ENCODE results near the gene B4GALNT3.

Gene B4GALNT3

GRCh38 chr12:539540-540310 lies 80.0 kb downstream of the B4GALNT3 start:
- Histone ChIP-seq H3K9me3 (ENCODE audit: control insufficient read depth, insufficient read depth, low read length) (no peaks in the 10 kb centered on the region), H3K4me3 (ENCODE audit: low read depth, low read length) (no peak overlapping the region), H3K27ac (ENCODE audit: low read depth, low read length) (no peak overlapping the region), H3K9ac (ENCODE audit: low read depth, low read length) (no peak overlapping the region), H3K4me1 (ENCODE audit: control insufficient read depth, insufficient read depth, low read length) (peaks cover 8% of the 10 kb centered on the region; the same call in 1 of the 2 replicates), H3K36me3 (ENCODE audit: control insufficient read depth, insufficient read depth, low read length) (no peaks in the 10 kb centered on the region), H3K27me3 (ENCODE audit: control insufficient read depth, insufficient read depth, low read length) (no peaks in the 10 kb centered on the region)

- H3K4me3 ChIP-seq (ENCODE audit: low read depth, low read length) = no peak overlapping the region
- H3K9me3 ChIP-seq (ENCODE audit: control insufficient read depth, insufficient read depth, low read length) = no peaks in the 10 kb centered on the region
- H3K27ac ChIP-seq (ENCODE audit: low read depth, low read length) = no peak overlapping the region
- H3K4me1 ChIP-seq (ENCODE audit: control insufficient read depth, insufficient read depth, low read length) = peaks cover 8% of the 10 kb centered on the region; the same call in 1 of the 2 replicates
- H3K27me3 ChIP-seq (ENCODE audit: control insufficient read depth, insufficient read depth, low read length) = no peaks in the 10 kb centered on the region; the same call in 1 of the 2 replicates
- no peak overlapping the region for H3K9ac ChIP-seq (ENCODE audit: low read depth, low read length)
- no peaks in the 10 kb centered on the region for H3K36me3 ChIP-seq (ENCODE audit: control insufficient read depth, insufficient read depth, low read length)
These were observed 82.1 kb downstream of the B4GALNT3 start for GRCh38 chr12:541676-542324.

GRCh38 chr12:542395-543113 lies 82.8 kb downstream of the B4GALNT3 start:
- H3K27me3 ChIP-seq (ENCODE audit: control insufficient read depth, insufficient read depth, low read length) = no peaks in the 10 kb centered on the region; the same call in 1 of the 2 replicates
- no peak overlapping the region for H3K4me3 ChIP-seq (ENCODE audit: low read depth, low read length)
- H3K9me3 ChIP-seq (ENCODE audit: control insufficient read depth, insufficient read depth, low read length) = no peaks in the 10 kb centered on the region
- peaks cover 8% of the 10 kb centered on the region; the same call in 1 of the 2 replicates for H3K4me1 ChIP-seq (ENCODE audit: control insufficient read depth, insufficient read depth, low read length)
- no peaks in the 10 kb centered on the region for H3K36me3 ChIP-seq (ENCODE audit: control insufficient read depth, insufficient read depth, low read length)
- H3K27ac ChIP-seq (ENCODE audit: low read depth, low read length) = peak overlapping the region; percentile 45
- H3K9ac ChIP-seq (ENCODE audit: low read depth, low read length) = no peak overlapping the region

GRCh38 chr12:543114-543451 lies 83.3 kb downstream of the B4GALNT3 start:
- Histone ChIP-seq H3K27ac (ENCODE audit: low read depth, low read length) (no peak overlapping the region), H3K4me1 (ENCODE audit: control insufficient read depth, insufficient read depth, low read length) (peaks cover 8% of the 10 kb centered on the region; the same call in 1 of the 2 replicates), H3K9me3 (ENCODE audit: control insufficient read depth, insufficient read depth, low read length) (no peaks in the 10 kb centered on the region), H3K9ac (ENCODE audit: low read depth, low read length) (no peak overlapping the region), H3K36me3 (ENCODE audit: control insufficient read depth, insufficient read depth, low read length) (no peaks in the 10 kb centered on the region; the same call in 1 of the 2 replicates), H3K4me3 (ENCODE audit: low read depth, low read length) (no peak overlapping the region), H3K27me3 (ENCODE audit: control insufficient read depth, insufficient read depth, low read length) (no peaks in the 10 kb centered on the region; the same call in 1 of the 2 replicates)

- Histone ChIP-seq H3K9ac (ENCODE audit: low read depth, low read length) (no peak overlapping the region), H3K4me1 (ENCODE audit: control insufficient read depth, insufficient read depth, low read length) (peaks cover 8% of the 10 kb centered on the region; the same call in 1 of the 2 replicates), H3K4me3 (ENCODE audit: low read depth, low read length) (no peak overlapping the region), H3K9me3 (ENCODE audit: control insufficient read depth, insufficient read depth, low read length) (no peaks in the 10 kb centered on the region), H3K27me3 (ENCODE audit: control insufficient read depth, insufficient read depth, low read length) (no peaks in the 10 kb centered on the region; the same call in 1 of the 2 replicates), H3K27ac (ENCODE audit: low read depth, low read length) (no peak overlapping the region), H3K36me3 (ENCODE audit: control insufficient read depth, insufficient read depth, low read length) (no peaks in the 10 kb centered on the region; the same call in 1 of the 2 replicates)
These were observed 84.4 kb downstream of the B4GALNT3 start for GRCh38 chr12:544142-544541.

GRCh38 chr12:544941-545635 lies 85.3 kb downstream of the B4GALNT3 start:
- peaks cover 8% of the 10 kb centered on the region; the same call in 1 of the 2 replicates for H3K4me1 ChIP-seq (ENCODE audit: control insufficient read depth, insufficient read depth, low read length)
- H3K27me3 ChIP-seq (ENCODE audit: control insufficient read depth, insufficient read depth, low read length) = no peaks in the 10 kb centered on the region; the same call in 1 of the 2 replicates
- no peaks in the 10 kb centered on the region for H3K9me3 ChIP-seq (ENCODE audit: control insufficient read depth, insufficient read depth, low read length)
- H3K36me3 ChIP-seq (ENCODE audit: control insufficient read depth, insufficient read depth, low read length) = peaks cover 5% of the 10 kb centered on the region
- H3K4me3 ChIP-seq (ENCODE audit: low read depth, low read length) = no peak overlapping the region
- H3K9ac ChIP-seq (ENCODE audit: low read depth, low read length) = no peak overlapping the region
- H3K27ac ChIP-seq (ENCODE audit: low read depth, low read length) = no peak overlapping the region

GRCh38 chr12:545835-546234 lies 86.1 kb downstream of the B4GALNT3 start:
- peaks cover 8% of the 10 kb centered on the region; the same call in 1 of the 2 replicates for H3K4me1 ChIP-seq (ENCODE audit: control insufficient read depth, insufficient read depth, low read length)
- H3K4me3 ChIP-seq (ENCODE audit: low read depth, low read length) = no peak overlapping the region
- H3K36me3 ChIP-seq (ENCODE audit: control insufficient read depth, insufficient read depth, low read length) = peaks cover 7% of the 10 kb centered on the region
- no peak overlapping the region for H3K27ac ChIP-seq (ENCODE audit: low read depth, low read length)
- no peaks in the 10 kb centered on the region; the same call in 1 of the 2 replicates for H3K27me3 ChIP-seq (ENCODE audit: control insufficient read depth, insufficient read depth, low read length)
- no peak overlapping the region for H3K9ac ChIP-seq (ENCODE audit: low read depth, low read length)
- H3K9me3 ChIP-seq (ENCODE audit: control insufficient read depth, insufficient read depth, low read length) = no peaks in the 10 kb centered on the region

GRCh38 chr12:546265-546919 lies 86.7 kb downstream of the B4GALNT3 start:
- peaks cover 7% of the 10 kb centered on the region for H3K36me3 ChIP-seq (ENCODE audit: control insufficient read depth, insufficient read depth, low read length)
- H3K27ac ChIP-seq (ENCODE audit: low read depth, low read length) = no peak overlapping the region
- H3K9ac ChIP-seq (ENCODE audit: low read depth, low read length) = no peak overlapping the region
- H3K4me1 ChIP-seq (ENCODE audit: control insufficient read depth, insufficient read depth, low read length) = peaks cover 8% of the 10 kb centered on the region; the same call in 1 of the 2 replicates
- peak overlapping the region; percentile 41; the same call in 1 of the 2 replicates for H3K4me3 ChIP-seq (ENCODE audit: low read depth, low read length)
- H3K27me3 ChIP-seq (ENCODE audit: control insufficient read depth, insufficient read depth, low read length) = no peaks in the 10 kb centered on the region; the same call in 1 of the 2 replicates
- no peaks in the 10 kb centered on the region for H3K9me3 ChIP-seq (ENCODE audit: control insufficient read depth, insufficient read depth, low read length)

GRCh38 chr12:546920-547845 lies 87.4 kb downstream of the B4GALNT3 start:
- Histone ChIP-seq H3K27me3 (ENCODE audit: control insufficient read depth, insufficient read depth, low read length) (no peaks in the 10 kb centered on the region; the same call in 1 of the 2 replicates), H3K27ac (ENCODE audit: low read depth, low read length) (no peak overlapping the region), H3K36me3 (ENCODE audit: control insufficient read depth, insufficient read depth, low read length) (peaks cover 11% of the 10 kb centered on the region), H3K9ac (ENCODE audit: low read depth, low read length) (no peak overlapping the region), H3K4me1 (ENCODE audit: control insufficient read depth, insufficient read depth, low read length) (peaks cover 6% of the 10 kb centered on the region; the same call in 1 of the 2 replicates), H3K4me3 (ENCODE audit: low read depth, low read length) (peak overlapping the region; percentile 41; the same call in 1 of the 2 replicates), H3K9me3 (ENCODE audit: control insufficient read depth, insufficient read depth, low read length) (no peaks in the 10 kb centered on the region)
